K562 (cell line): ENCODE results near the gene ABCB6. TPM values are rescaled to one million over a fixed set of nuclear protein-coding genes. Genes with fewer than 3 reads are reported as not detected.

ENCODE experiments used
- BRD9 ChIP-seq: fragments of 450-650 bp; IDR thresholded peaks from 2 replicates; pipeline ENCODE4 v1.6.1; 2018; ENCODE audit warnings: low read depth; ENCODE audit not compliant: partially characterized antibody
- BRF2 ChIP-seq: IDR thresholded peaks from 3 replicates; pipeline ENCODE4 v1.6.1; 2011; ENCODE audit warnings: borderline replicate concordance, mild to moderate bottlenecking; ENCODE audit not compliant: insufficient read length, insufficient read depth
- FOXJ3 ChIP-seq: sonication (generic); formaldehyde crosslinking; IDR thresholded peaks from 2 replicates; pipeline ENCODE4 v1.4.0; 2020; ENCODE audit warnings: mild to moderate bottlenecking, missing genetic modification reagents
- GMEB1 ChIP-seq: fragments of 250-450 bp; sonication (Bioruptor Pico); IDR thresholded peaks from 2 replicates; pipeline ENCODE4 v1.4.0; 2020; ENCODE audit warnings: mild to moderate bottlenecking
- MXI1 ChIP-seq: IDR thresholded peaks from 2 replicates; pipeline ENCODE4 v1.6.1; 2011; ENCODE audit warnings: low read depth, mild to moderate bottlenecking, improper control_type of control experiment, low read length
- PTTG1 ChIP-seq: fragments of 450-650 bp; IDR thresholded peaks from 2 replicates; pipeline ENCODE4 v1.6.1; 2016; ENCODE audit warnings: low read depth, mild to moderate bottlenecking, missing genetic modification characterization, missing compliant biosample characterization
- REST ChIP-seq, 2 experiments: fragments of 450-650 bp; formaldehyde crosslinking in 1 of 2; IDR thresholded peaks; 2 replicates each; pipeline versions ENCODE4 v1.4.0 to v1.6.1; 2014 to 2020; ENCODE audit warnings: mild to moderate bottlenecking in 2 of 2, borderline replicate concordance in 1 of 2, low read depth in 1 of 2
- ZBTB26 ChIP-seq: fragments of 450-650 bp; formaldehyde crosslinking; IDR thresholded peaks from 2 replicates; pipeline ENCODE4 v1.4.0; 2022; ENCODE audit warnings: missing genetic modification characterization
- ZNF263 ChIP-seq: sonication (generic); formaldehyde crosslinking; IDR thresholded peaks from 2 replicates; pipeline ENCODE4 v1.8.0; 2022; ENCODE audit warnings: mild to moderate bottlenecking, missing genetic modification reagents, borderline replicate concordance
- ZNF511 ChIP-seq: sonication (generic); formaldehyde crosslinking; IDR thresholded peaks from 2 replicates; pipeline ENCODE4 v1.8.0; 2022; ENCODE audit warnings: mild to moderate bottlenecking, missing genetic modification reagents
- ZNF707 ChIP-seq: fragments of 250-450 bp; sonication (Bioruptor Pico); conservative IDR thresholded peaks from 2 replicates; pipeline ENCODE4 v1.8.0; 2022; ENCODE audit warnings: inconsistent platforms, mild to moderate bottlenecking, moderate library complexity
- polyA plus RNA-seq, 8 experiments: library from polyadenylated mRNA; depleted of rRNA in 4 of 8; stranded (reverse) in 5 of 8; unstranded in 3 of 8; fragments of >200 nt; fragmentation: Nextera tagmentation in 2 of 8; fragmentation: Illumina TruSeq in 1 of 8; extraction: Ambion mirVana in 2 of 8; extraction: Trizol in 1 of 8; gene quantifications; 2 replicates each; pipeline versions ENCODE4 v1.2.1 to v1.2.3, GENCODE V29; 2011 to 2014; ENCODE audit warnings: inconsistent platforms in 1 of 8, missing spikeins in 1 of 8
- total RNA-seq, 7 experiments: library from RNA; depleted of rRNA in 6 of 7; stranded (reverse); fragments of >200 nt in 6 of 7; fragmentation: Illumina TruSeq in 2 of 7; extraction: Trizol in 2 of 7; gene quantifications; 2 replicates each; pipeline versions ENCODE4 v1.2.1 to v1.2.3, GENCODE V29; 2011 to 2021; ENCODE audit warnings: low replicate concordance in 1 of 7

ABCB6 gene
- total and polyA plus RNA-seq, 9 of the 15 experiments (the other 6 are each of a cell fraction or from before 2014, with no cell fraction given) = 3.7 to 29.8 (median 16.8) TPM

- TF ChIP-seq ZNF707 (CRISPR knock-in tag) (no peak), GMEB1 (peak; percentile 70; the same call in 1 of the 2 replicates), ZBTB26 (CRISPR knock-in tag) (no peak), ZNF263 (CRISPR knock-in tag) (no peak), REST (IDR thresholded peaks at IDR 0.05; ENCODE audit: borderline replicate concordance) (no peak; the same call in 1 of the 2 replicates), REST (CRISPR knock-in tag; IDR thresholded peaks at IDR 0.05; ENCODE audit: low read depth) (0 out of 2 replicates have a peak, but pooled peaks have one; percentile 48), BRD9 (no peak), FOXJ3 (no peak), ZNF511 (no peak), MXI1 (no peak), PTTG1 (tag) (no peak), BRF2 (no peak)
Observed at GRCh38 chr2:219176818-219177551, 41.8 kb downstream of the ABCB6 start, which contains the start of gene CNPPD1 (continued).
